ENCODE measurements around the gene ABL1.

Gene ABL1

GRCh38 chr9:130878295-130878694 lies 43.2 kb downstream of the ABL1 start:
- no peak for DNase-seq (ENCODE audit: low spot score)
- TF ChIP-seq CTCF (IDR thresholded peaks at IDR 0.05; ENCODE audit: extremely low read depth, insufficient read depth, missing control alignments), result no peak
- in situ Hi-C loops (cut with MboI; ENCODE audit: low pct_unique_long_range_greater_than_20kb, low sequenced_read_pairs, unreplicated experiment), result no loop called here

GRCh38 chr9:130879863-130880411 lies 44.9 kb downstream of the ABL1 start:
- in situ Hi-C loops (cut with MboI; ENCODE audit: low pct_unique_long_range_greater_than_20kb, low sequenced_read_pairs, unreplicated experiment), result no loop called here
- no peak for TF ChIP-seq CTCF (IDR thresholded peaks at IDR 0.05; ENCODE audit: extremely low read depth, insufficient read depth, missing control alignments)

GRCh38 chr9:130880599-130881220 lies 45.7 kb downstream of the ABL1 start:
- in situ Hi-C loops (cut with MboI; ENCODE audit: low pct_unique_long_range_greater_than_20kb, low sequenced_read_pairs, unreplicated experiment), result no loop called here
- DNase-seq (ENCODE audit: low spot score), result no peak

More at GRCh38 chr9:130879863-130880411, 44.9 kb downstream of the ABL1 start:
- DNase-seq (ENCODE audit: low spot score), result no peak

GRCh38 chr9:130881516-130881915 lies 46.5 kb downstream of the ABL1 start:
- in situ Hi-C loops (cut with MboI; ENCODE audit: low pct_unique_long_range_greater_than_20kb, low sequenced_read_pairs, unreplicated experiment), result no loop called here
- TF ChIP-seq CTCF (IDR thresholded peaks at IDR 0.05; ENCODE audit: extremely low read depth, insufficient read depth, missing control alignments), result no peak
- DNase-seq (ENCODE audit: low spot score), result no peak

More at GRCh38 chr9:130880599-130881220, 45.7 kb downstream of the ABL1 start:
- no peak for TF ChIP-seq CTCF (IDR thresholded peaks at IDR 0.05; ENCODE audit: extremely low read depth, insufficient read depth, missing control alignments)

GRCh38 chr9:130882696-130883225 lies 47.7 kb downstream of the ABL1 start:
- in situ Hi-C loops (cut with MboI; ENCODE audit: low pct_unique_long_range_greater_than_20kb, low sequenced_read_pairs, unreplicated experiment), result no loop called here
- no peak for DNase-seq (ENCODE audit: low spot score)
- TF ChIP-seq CTCF (IDR thresholded peaks at IDR 0.05; ENCODE audit: extremely low read depth, insufficient read depth, missing control alignments), result no peak

GRCh38 chr9:130883479-130883878 lies 48.4 kb downstream of the ABL1 start:
- in situ Hi-C loops (cut with MboI; ENCODE audit: low pct_unique_long_range_greater_than_20kb, low sequenced_read_pairs, unreplicated experiment), result no loop called here
- DNase-seq (ENCODE audit: low spot score), result no peak
- no peak for TF ChIP-seq CTCF (IDR thresholded peaks at IDR 0.05; ENCODE audit: extremely low read depth, insufficient read depth, missing control alignments)

Data from GM13977 (cell line).